ENCODE results near the gene LSS. TPM values are rescaled to one million over a fixed set of nuclear protein-coding genes. Genes with fewer than 3 reads are reported as not detected.
"Not testable (repeated sequence)": the region's sequence is repeated elsewhere in the genome, so short reads cannot be mapped to it uniquely, and the experiment has no call there.

LSS gene
- polyA plus RNA-seq, 3 donors: 30.3 to 41.8 (median 34.3) TPM

DNA sequence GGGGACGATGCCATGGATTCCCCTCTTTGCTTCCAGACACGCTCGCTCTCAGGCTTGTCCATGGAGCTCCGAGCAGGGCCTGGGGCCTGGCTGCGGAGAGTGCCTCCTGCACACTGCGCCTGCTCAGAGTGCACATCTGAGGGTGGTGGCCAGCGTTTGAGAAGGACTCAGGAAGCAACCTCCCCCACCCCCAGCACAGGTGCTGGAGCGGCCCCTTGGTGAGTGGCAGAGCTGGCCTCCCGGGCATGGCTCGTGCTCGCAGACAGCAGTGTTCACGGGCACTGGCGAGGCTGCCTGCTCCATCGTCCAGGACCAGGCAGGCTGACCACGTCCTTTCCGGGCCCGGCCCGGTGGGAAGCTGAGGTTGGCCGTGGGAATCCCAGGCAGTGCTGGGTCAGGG, 47.1 kb downstream of the LSS start:
- DNase-seq (ENCODE audit: extremely low read depth in 1 of 11, low read depth in 9 of 11, low spot score in 4 of 11): no peak

DNA sequence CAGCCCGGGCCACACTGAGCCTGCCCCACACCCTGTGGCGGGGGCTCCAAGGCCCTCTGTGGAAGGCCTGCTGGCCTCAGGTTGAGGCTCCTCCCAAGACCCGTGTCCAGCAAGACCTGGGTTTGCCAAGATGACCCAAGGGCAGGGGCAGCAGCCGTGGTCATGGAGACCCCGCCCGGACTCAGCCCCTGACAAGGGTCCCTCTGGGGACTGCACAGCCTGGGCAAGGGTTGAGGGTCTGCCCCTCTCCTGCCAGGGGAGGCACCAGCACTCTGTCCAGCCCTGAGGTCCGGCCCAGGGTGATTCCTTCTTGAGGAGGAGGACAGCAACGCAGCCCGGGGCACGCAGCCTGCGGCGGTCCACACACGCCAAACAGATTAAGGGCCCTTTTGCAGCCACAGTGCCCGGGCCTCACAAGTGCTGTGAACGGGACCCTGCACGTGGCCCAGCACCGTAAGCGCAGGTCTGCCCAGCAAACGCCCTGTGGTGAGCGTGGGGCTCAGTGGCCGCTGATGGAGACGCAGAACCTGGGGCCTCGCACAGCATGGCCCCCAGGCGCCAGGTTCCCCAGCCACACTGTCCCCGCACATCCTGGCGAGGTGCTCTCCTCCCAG, 47.7 kb downstream of the LSS start:
- DNase-seq (ENCODE audit: extremely low read depth in 1 of 11, low read depth in 9 of 11, low spot score in 4 of 11): no peak

DNA sequence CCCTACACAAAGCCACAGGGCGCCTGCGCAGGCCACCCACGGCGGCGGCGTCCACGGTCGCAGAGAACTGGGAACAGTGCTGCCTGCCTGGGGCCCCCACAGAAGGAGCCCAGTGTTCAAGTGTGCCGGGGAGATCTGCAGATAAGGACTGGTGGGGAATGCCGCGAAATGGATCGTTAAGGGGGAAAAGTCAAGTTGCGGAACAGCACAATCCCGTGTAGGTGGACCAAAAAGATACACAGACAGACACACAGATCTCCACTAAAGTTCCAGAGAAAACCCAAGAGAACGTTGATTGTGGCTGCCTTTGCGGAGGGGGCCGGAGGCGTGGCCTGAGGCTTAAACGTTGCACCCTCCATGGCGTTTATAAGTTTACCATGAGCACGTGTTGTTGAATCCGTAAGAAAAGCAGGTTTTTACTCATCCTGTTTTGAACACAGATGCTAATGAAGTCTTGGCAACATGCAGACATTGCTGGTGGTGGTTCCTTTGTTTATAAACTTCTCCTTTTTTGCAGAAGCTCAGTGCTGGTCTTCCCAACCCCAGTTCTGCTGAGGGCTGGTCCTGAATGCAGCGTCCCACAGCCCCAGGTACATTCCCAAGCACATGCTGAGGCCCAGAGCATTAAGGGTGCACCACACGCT, 48.4 kb downstream of the LSS start:
- DNase-seq (ENCODE audit: extremely low read depth in 1 of 11, low read depth in 9 of 11, low spot score in 4 of 11): no peak

DNA sequence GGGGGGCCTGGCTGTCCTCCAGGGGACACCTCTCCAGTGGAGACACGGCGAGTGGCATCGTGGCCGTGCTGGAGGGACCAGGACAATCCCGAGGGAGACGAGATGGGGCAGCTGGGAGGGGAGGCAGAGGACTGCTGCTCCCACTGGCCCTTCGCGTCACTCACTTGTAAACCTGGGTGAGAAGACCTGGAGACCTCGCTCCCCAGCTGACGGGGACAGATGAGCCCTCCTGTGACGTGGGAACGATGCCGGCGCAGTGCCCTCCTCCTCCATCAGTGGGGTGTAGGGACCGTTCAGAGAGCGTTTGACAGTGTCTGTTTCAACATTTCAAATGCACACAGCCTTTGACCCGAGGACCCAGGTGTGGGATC, 48.9 kb downstream of the LSS start:
- DNase-seq (ENCODE audit: extremely low read depth in 1 of 11, low read depth in 9 of 11, low spot score in 4 of 11): no peak

DNA sequence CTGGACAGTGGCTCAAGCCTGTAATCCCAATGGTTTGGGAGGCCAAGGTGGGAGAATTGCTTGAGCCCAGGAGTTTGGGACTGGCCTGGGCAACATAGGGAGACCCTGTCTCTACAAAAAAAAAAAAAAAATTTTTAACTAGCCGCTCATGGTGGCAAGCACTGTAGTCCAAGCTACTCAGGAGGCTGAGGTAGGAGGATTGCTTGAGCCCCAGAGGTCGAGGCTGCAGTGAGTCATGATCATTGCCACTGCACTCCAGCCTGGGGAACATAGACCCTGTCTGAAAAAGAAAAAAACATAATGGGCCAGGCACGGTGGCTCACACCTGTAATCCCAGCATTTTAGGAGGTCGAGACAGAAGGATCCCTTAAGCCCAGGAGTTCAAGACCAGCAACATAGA, 49.6 kb downstream of the LSS start:
- DNase-seq (ENCODE audit: extremely low read depth in 1 of 11, low read depth in 9 of 11, low spot score in 4 of 11): no peak

DNA sequence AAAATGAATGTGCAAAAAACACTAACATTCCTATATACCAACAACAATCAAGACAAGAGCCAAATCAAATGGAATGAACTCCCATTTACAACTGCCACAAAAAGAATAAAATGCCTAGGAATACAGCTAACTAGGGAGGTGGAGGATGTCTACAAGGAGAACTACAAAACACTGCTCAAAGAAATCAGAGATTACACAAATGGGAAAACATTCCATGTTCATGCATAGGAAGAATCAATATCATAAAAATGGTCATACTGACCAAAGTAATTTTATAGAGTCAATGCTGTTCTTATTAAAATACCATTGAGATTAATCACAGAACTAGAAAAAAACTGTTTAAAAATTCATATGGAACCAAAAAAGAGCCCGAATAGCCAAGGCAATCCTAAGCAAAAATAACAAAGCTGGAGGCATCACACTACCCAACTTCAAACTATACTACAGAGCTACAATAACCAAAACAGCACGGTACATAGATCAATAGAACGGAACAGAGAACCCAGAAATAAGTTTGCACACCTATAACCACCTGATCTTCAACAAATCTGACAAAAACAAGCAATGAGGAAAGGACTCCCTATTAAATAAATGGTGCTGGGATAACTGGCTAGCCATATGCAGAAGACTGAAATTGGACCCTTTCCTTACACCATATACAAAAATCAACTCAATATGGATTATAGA, 52.0 kb downstream of the LSS start:
- not testable (repeated sequence) for DNase-seq (ENCODE audit: extremely low read depth in 1 of 11, low read depth in 9 of 11, low spot score in 4 of 11)

DNA sequence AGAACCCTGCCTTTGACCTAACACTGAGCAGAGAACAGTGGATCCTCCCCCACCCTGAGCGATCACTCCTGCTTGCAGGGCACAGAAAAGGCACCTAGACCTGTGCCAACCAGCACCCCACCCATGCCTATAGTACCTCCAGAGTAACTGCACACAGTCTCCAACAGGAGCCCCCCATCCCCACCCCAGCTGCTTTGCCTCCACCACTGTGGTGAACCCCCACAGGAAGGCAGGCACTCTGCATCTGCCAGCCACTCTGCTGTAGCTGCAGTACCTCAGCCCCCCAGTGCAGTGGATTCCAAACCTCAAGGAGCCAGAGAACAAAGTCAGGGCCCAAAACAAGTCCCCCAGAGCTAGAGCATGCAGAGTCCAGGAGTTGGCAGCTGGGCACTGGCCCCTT, 55.0 kb downstream of the LSS start:
- DNase-seq (ENCODE audit: extremely low read depth in 1 of 11, low read depth in 9 of 11, low spot score in 4 of 11): no peak

DNA sequence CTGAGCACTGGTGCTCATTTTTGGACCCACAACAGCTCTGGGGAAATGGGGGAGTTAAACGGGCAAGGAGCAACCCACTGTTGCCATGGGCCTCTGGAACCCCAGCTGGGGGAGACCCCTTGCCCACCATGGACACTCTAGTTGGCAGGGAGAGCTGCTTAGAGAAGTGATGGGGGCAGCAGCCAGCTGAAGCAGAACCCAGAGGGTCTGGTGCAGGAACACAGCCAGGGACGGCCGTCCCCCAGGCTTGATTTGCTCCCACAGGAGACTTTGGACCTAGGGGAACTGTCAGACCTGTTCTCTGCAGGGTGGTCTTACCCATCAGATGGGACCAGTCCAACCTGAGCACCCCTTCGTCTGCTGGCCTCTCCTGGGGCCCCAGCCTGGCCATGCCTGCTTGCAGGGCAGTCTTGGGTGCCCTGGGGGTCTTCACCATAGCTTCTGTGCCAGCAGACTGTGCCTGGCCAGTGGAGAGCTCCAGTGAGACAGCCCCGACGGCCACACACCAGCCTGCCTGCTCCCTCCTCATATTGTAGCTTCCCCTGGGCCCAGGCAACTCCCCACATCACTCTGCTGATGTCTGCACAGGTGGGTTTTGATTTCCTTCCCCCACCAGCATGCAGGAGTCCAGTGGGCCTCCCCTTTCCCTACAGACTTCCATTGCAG, 55.6 kb downstream of the LSS start:
- no peak for DNase-seq (ENCODE audit: extremely low read depth in 1 of 11, low read depth in 9 of 11, low spot score in 4 of 11)

DNA sequence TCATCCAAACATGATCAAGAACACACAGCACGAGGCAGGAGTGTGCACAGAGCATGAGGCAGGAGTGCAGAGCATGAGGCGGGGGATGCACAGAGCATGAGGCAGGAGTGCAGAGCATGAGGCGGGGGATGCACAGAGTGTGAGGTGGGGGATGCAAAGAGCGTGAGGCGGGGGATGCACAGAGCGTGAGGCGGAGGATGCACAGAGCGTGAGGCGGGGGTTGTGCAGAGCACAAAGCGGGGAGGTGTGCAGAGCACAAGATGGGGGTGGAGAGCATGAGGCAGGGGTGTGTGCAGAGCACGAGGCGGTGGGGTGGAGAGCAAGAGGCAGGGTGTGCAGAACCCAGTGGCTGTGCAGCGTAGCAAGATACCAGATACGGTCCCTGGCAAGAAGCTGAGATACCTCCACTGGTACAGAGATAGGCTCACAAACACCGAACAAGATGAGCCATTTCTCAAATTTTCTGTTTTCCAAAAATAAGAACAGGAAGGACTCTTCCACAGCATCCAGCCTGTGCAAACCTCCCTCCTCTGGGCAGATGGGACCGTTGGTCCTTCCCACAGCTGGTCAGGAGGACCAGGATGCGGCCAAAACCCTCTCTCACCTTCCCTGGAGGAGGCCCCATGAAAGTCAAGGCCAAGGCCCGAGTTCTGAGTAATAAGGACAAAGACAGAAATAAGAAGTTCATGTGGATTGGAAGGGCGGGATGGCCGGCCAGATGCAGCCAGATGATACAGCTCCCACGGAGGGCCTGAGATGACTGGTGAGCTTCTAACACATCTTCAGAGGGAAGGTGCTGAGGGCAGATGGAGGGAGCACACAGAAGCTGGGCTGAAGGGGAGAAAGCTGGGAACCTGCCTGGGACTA, 56.3 kb downstream of the LSS start:
- no peak for DNase-seq (ENCODE audit: extremely low read depth in 1 of 11, low read depth in 9 of 11, low spot score in 4 of 11)

DNA sequence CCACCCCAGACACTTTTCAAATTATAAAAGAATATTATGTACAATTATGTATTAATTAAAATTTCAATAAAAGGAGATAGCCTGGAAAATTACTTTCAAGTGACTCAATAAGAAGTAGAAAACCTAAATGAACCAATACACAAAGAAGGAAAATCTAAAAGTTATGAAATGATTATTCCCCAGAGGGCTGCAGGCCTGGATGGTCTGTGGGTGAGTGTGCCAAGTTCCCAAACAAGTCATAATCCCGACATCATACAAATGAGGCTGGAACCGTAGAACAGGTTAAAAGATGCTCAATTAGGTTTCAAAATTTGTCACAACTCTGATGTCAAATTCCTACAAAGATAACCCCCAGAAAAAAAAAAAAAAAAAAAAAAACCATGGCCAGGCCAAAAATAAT, 57.0 kb downstream of the LSS start:
- DNase-seq (ENCODE audit: extremely low read depth in 1 of 11, low read depth in 9 of 11, low spot score in 4 of 11): no peak

DNA sequence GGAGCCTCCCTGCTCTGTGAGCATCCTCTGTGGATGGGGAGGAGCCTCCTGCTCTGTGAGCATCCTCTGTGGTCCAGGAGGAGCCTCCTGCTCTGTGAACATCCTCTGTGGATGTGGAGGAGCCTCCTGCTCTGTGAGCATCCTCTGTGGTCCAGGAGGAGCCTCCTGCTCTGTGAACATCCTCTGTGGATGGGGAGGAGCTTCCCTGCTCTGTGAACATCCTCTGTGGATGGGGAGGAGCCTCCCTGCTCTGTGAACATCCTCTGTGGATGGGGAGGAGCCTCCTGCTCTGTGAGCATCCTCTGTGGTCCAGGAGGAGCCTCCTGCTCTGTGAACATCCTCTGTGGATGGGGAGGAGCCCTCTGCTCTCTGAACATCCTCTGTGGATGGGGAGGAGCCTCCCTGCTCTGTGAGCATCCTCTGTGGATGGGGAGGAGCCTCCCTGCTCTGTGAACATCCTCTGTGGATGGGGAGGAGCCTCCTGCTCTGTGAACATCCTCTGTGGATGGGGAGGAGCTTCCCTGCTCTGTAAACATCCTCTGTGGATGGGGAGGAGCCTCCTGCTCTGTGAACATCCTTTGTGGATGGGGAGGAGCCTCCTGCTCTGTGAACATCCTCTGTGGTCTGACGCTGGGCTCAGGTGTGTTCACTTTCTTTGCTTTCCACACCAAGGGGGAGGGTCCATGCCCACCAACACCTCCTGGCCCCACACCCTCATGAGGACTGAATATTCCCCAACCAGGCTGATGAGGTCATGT, 58.0 kb downstream of the LSS start:
- DNase-seq (ENCODE audit: extremely low read depth in 1 of 11, low read depth in 9 of 11, low spot score in 4 of 11): not testable (repeated sequence)

DNA sequence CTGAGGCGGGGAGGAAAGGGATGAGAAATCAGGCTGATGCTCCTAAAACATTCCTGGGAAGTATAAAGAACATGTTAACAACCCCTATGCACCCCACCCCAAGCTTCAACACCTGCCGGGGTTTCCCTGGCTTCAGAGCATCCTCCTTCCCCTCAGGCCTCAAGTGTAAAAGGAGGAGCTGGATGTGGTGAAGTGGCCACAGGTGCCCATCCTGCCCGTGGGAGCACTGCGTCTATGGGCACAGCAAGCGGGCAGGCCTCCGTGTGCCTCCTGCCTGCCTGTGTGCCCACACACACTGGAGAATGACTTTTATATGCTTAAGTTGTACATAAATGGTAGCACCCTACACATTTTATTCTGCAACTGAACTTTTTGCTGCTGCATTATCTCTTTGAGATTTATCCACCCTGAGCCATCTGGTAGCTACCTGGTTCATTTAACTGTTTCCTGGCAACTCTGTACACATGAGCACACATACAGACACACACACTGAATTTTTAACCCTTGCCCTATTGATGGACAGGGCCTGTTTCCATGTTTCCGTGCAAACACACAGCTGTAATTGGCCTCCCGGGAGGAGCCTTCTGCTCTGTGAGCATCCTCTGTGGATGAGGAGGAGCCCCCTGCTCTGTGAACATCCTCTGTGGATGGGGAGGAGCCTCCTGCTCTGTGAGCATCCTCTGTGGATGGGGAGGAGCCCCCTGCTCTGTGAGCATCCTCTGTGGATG, 59.8 kb downstream of the LSS start:
- DNase-seq (ENCODE audit: extremely low read depth in 1 of 11, low read depth in 9 of 11, low spot score in 4 of 11): no peak

DNA sequence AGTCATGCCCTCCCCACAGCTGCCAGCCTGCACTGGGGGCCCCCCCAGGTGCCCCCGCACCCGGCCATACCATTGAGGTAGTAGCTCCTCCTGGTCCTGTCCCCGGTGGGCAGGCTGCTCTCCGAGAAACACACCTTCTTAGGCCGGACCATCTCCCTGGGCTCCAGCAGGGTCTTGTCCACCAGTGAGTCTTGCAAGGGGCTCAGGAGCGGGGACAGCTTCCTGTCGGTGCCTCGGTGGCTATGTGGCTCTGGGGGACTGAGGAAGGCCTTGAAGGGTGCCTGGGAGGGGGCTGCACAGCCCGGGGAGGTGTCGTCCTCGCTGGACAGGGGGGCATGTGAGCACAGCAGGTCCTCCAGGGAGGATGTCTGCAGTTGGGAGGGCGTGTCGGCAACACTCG, 60.3 kb downstream of the LSS start:
- DNase-seq (ENCODE audit: extremely low read depth in 1 of 11, low read depth in 9 of 11, low spot score in 4 of 11): no peak

DNA sequence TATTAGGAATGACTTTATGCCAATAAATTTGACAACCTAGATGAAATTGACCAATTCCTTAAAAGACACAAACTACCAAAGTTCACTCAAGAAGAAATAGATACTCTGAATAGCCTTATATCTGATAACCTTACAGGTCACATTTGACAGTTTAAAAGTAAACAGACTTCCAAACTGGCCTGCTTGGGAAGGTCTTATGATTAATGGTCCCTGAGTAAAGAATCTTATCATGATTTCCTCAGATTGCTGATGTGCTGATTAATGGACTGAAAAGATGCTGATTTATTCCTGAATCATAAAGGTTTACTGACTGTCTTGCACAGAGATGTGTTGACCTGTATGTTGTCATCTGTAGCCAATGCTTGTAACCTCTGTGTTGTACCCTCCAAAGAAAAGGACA, 63.5 kb downstream of the LSS start:
- no peak for DNase-seq (ENCODE audit: extremely low read depth in 1 of 11, low read depth in 9 of 11, low spot score in 4 of 11)

DNA sequence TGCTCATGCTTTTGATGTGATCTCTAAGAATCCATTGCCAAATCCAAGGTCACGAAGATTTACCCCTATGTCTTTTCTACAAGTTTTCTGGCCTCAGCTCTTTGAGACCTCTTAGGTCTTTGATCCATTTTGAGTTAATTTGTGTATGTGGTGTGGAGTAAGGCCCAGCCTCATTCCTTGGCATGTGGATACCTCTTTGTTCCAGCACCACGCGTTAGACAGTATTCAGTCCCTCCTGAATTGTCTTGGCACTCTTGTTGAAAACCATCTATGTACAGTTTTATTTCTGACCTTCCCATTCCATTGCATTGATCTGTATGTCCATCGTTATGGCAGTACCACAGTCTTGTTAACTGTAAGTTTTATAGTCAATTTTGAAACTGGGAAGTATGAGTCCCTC, 65.2 kb downstream of the LSS start:
- no peak for DNase-seq (ENCODE audit: extremely low read depth in 1 of 11, low read depth in 9 of 11, low spot score in 4 of 11)

DNA sequence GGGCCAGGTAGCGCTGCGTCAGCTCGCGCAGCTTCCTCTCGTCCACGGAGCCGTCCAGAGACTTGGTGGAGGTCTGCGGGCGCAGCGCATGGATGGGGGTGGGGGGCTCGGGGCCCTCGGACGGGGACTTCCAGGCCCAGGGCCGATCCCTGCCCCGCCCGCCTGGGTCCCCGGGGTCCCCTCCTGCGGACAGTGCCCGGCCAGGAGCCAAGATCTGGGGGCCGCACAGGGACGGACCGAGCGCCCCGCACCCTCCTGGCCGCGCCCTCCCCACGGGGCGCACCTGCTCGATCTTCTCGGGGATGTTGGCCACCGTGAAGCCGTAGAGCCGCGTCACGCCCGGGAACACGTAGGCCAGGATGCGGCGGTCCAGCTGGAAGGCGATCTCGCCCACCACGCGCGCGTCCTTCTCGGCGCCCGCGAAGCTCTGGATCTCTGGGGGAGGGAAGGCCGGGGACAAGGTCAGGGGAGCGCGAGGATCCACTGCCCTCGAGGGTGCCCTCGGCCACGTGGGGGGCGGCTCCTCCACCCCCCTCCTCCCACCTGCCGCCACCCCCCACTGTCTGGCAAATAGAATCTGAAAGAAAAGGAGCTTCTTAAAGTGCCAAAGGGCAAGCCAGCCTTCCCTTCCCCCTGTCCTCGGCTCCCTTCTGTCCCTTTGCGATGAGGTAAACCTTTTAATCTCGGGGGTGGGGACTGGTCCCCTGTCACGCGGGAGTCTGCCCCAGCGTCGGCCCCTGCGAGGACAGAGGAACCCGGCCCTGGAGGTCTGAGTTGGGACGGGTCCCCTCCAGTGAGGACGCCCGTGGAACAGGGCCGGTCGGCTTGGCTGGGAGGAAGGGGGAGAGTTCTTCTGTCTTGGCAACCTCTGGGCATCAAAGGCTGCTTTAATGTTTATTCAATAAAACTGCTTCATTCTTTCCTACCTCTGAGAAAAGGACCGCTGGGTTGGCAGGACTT, 66.7 kb downstream of the LSS start:
- no peak for DNase-seq (ENCODE audit: extremely low read depth in 1 of 11, low read depth in 9 of 11, low spot score in 4 of 11)
